Adipocyte (in vitro differentiated cells): ENCODE data around the gene CLSTN2.

Source experiments
- DNase-seq: peaks from one replicate; pipeline ENCODE4 v3.0.0-alpha.2; 2015; ENCODE audit warnings: low read depth
- H3K27me3 ChIP-seq: replicated peaks from 2 replicates; pipeline ENCODE4 v1.7.0; 2013; ENCODE audit warnings: mild to moderate bottlenecking, low read length, moderate library complexity; ENCODE audit not compliant: control insufficient read depth, insufficient read depth
- H3K36me3 ChIP-seq: 2 replicates; pipeline ENCODE4 v1.7.0; 2013; ENCODE audit warnings: low read length, mild to moderate bottlenecking, moderate library complexity; ENCODE audit not compliant: control insufficient read depth, insufficient read depth, severe bottlenecking
- H3K4me1 ChIP-seq: 2 replicates; pipeline ENCODE4 v1.7.0; 2013; ENCODE audit warnings: mild to moderate bottlenecking, low read length, moderate library complexity; ENCODE audit not compliant: control insufficient read depth, insufficient read depth
- H3K4me3 ChIP-seq: 2 replicates; pipeline ENCODE4 v1.7.0; 2013; ENCODE audit warnings: mild to moderate bottlenecking, low read length, moderate library complexity
- H3K9ac ChIP-seq: 2 replicates; pipeline ENCODE4 v1.7.0; 2013; ENCODE audit warnings: mild to moderate bottlenecking, low read length, moderate library complexity
- H3K9me3 ChIP-seq: 2 replicates; pipeline ENCODE4 v1.7.0; 2013; ENCODE audit warnings: mild to moderate bottlenecking, low read length, moderate library complexity; ENCODE audit not compliant: control insufficient read depth

The CLSTN2 gene

DNA sequence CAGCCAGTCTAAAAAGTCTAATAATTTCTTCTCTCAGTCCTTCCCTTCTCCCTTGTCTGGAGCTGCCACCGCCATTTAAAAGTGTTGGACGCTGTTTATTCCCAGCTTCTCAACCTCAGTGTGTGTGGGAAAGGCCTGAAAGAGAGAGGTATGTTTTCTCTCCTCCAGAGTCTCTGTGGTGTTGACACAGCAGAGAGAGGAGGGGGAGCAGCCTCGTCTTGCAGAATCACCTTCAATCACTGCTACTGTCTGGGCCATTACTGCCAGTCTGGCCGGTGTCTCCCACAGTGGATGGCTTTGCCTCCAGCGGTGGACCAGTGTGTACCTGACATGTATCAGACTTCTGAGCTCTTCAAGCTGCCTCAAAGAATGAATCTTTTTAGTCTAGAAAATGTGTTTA, 641.5 kb downstream of the CLSTN2 start:
- Histone ChIP-seq H3K9ac (no peak overlapping the region), H3K4me1 (peaks cover 4% of the 10 kb centered on the region), H3K27me3 (no peaks in the 10 kb centered on the region), H3K36me3 (no peaks in the 10 kb centered on the region), H3K9me3 (no peaks in the 10 kb centered on the region), H3K4me3 (no peak overlapping the region)
- no peak for DNase-seq

DNA sequence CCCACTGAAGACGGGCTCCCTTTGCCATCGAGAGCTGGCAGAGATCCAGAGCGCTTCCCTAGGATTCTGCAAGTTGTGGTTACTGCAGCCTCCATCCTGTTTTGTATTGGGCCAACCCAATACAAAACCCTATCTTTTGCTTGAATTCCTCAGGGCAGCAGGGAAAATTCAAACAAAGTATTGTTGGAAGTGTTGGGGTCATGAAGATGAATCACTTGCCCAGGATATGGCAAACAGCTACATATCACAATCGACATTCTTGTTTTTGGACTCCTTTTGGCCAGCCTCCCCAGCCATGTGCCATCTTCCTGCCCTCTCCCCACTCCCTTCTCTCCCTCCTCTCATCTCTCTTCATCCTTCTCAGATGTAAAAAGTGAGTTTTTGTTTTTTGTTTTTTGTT, 642.9 kb downstream of the CLSTN2 start:
- Histone ChIP-seq H3K4me1 (peaks cover 2% of the 10 kb centered on the region), H3K9ac (no peak overlapping the region), H3K9me3 (no peaks in the 10 kb centered on the region), H3K4me3 (no peak overlapping the region), H3K27me3 (peaks cover 4% of the 10 kb centered on the region), H3K36me3 (no peaks in the 10 kb centered on the region)
- DNase-seq, result no peak

DNA sequence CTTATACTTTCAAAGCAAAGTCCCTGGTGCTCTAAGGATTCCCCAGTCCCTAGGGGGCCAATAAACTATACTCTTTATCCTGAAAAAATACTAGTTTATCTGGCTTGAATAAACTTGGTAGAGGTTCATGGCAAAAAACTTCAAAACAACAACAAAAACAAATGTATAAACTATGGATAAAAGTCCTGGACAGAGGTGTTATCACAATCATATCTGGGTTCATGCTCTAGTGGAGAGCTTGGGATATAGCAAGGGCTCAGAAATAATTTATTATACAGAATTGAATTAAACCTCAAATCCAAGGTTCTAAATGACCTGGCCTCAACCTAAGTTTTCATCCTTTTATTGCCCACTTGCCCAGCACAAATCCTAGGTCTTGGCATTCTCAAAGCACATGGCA, 644.3 kb downstream of the CLSTN2 start:
- H3K36me3 ChIP-seq, result no peaks in the 10 kb centered on the region
- DNase-seq, result no peak

DNA sequence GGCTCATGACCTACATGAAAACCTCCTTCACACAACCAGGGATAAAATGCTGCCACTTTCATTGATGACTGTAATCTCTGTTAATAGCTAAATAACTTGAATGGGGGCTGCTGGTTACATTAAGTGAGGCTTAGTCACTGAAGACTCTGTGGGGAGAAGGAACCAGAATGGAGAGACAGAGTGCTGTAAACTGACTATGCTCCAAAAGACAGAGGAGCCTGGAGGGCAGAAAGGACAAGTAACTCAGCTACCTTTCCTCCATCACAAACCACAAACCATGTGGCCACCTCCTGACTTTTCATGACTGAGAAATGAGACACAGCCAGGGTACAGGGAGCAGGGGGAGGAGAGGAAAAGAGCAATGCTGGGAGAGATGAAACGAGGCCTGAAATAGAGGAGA, 645.8 kb downstream of the CLSTN2 start:
- no peaks in the 10 kb centered on the region for H3K9me3 ChIP-seq
- no peak overlapping the region for H3K9ac ChIP-seq
- H3K4me3 ChIP-seq, result no peak overlapping the region
- H3K4me1 ChIP-seq, result no peaks in the 10 kb centered on the region
- peaks cover 4% of the 10 kb centered on the region for H3K27me3 ChIP-seq
- H3K36me3 ChIP-seq, result no peaks in the 10 kb centered on the region
- DNase-seq, result no peak

More for the DNA sequence above, 644.3 kb downstream of the CLSTN2 start:
- H3K9me3 ChIP-seq, result no peaks in the 10 kb centered on the region
- no peaks in the 10 kb centered on the region for H3K4me1 ChIP-seq
- H3K9ac ChIP-seq, result no peak overlapping the region
- no peak overlapping the region for H3K4me3 ChIP-seq
- H3K27me3 ChIP-seq, result peaks cover 4% of the 10 kb centered on the region

DNA sequence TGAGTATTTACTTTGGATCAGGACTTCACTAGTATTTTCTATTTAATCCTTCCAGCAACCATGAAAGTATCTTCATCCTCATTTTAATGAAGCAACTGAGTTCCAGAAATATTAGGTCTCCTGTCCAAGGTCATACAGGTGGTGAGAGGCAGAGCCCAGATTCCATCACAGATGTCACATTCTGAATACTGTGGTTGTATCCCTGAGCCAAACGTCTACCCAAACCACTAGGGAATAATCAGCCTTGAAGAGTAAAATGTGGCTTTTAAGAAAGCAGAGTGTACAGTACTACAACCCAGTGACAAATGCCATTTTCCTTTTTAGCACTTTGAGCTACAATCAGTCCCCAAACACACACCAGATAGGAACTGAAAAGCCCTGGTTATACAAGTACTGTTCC, 649.6 kb downstream of the CLSTN2 start:
- Histone ChIP-seq H3K9me3 (no peaks in the 10 kb centered on the region), H3K9ac (no peak overlapping the region), H3K4me1 (no peaks in the 10 kb centered on the region), H3K4me3 (no peak overlapping the region), H3K27me3 (peaks cover 6% of the 10 kb centered on the region), H3K36me3 (no peaks in the 10 kb centered on the region)
- DNase-seq, result no peak

DNA sequence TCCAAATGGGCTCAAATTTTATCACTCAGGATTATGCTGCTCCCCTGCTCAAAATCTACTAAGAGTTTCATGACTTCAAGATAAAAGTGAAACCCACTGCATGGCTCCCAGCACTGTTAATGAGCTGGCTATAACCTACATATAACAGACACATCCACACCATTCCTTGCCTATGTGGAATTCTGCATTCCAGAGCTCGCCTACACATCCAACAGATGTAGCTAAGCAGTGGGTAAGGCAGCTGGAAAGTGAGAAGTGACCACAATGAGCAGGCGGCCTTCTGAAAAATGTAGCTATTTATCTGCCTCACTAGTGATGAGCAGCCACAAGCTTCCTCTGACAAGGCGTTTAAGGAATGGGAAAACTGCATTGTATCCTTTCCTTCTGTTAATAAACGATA, 650.8 kb downstream of the CLSTN2 start:
- H3K27me3 ChIP-seq, result peaks cover 6% of the 10 kb centered on the region
- H3K4me1 ChIP-seq, result no peaks in the 10 kb centered on the region
- no peak overlapping the region for H3K9ac ChIP-seq
- no peaks in the 10 kb centered on the region for H3K9me3 ChIP-seq
- DNase-seq, result peak; percentile 38
- no peak overlapping the region for H3K4me3 ChIP-seq
- no peaks in the 10 kb centered on the region for H3K36me3 ChIP-seq

DNA sequence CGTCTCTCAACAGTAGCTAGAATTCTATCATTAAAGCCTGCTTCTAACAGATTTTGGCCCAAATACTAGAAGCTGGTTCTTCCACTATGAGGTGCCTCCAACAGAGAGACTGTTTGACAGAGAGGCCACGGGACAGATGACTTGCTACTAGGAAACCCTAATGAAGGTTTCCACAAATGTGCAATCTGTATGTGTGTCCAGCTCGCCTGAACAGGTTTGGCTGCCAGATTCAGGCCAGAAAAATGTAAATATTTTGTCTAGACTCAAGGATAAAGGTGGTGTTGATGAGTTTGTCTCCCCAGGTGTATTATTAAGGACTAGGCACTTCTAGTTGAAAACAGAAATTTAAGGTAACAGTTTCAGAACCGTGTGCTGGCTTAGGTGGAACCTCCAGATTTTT, 651.3 kb downstream of the CLSTN2 start:
- Histone ChIP-seq H3K9ac (no peak overlapping the region), H3K27me3 (peaks cover 6% of the 10 kb centered on the region), H3K4me1 (no peaks in the 10 kb centered on the region), H3K36me3 (no peaks in the 10 kb centered on the region), H3K4me3 (no peak overlapping the region), H3K9me3 (no peaks in the 10 kb centered on the region)
- DNase-seq, result no peak

DNA sequence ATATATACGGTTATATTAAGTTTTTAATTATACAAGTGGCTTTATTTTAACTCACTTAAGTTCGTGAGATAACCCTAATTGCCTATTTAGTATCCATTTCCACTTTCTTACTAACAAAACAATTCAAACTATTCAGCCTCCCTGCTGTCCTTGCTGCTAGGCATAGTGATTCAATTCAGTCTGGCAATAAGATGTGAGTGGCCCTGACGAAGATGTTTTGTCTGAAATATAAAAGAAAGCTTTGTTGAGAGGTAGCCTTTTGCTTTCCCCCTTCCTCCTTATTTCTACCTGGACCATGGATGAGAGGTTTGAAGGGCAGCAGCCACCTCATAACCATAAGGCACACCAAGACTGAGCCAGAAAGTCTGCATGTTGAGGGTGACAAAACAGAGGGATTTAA, 653.6 kb downstream of the CLSTN2 start:
- no peak overlapping the region for H3K4me3 ChIP-seq
- no peaks in the 10 kb centered on the region for H3K36me3 ChIP-seq
- DNase-seq, result peak; percentile 6
- H3K27me3 ChIP-seq, result peaks cover 8% of the 10 kb centered on the region
- H3K4me1 ChIP-seq, result no peaks in the 10 kb centered on the region
- H3K9ac ChIP-seq, result no peak overlapping the region
- no peaks in the 10 kb centered on the region for H3K9me3 ChIP-seq

DNA sequence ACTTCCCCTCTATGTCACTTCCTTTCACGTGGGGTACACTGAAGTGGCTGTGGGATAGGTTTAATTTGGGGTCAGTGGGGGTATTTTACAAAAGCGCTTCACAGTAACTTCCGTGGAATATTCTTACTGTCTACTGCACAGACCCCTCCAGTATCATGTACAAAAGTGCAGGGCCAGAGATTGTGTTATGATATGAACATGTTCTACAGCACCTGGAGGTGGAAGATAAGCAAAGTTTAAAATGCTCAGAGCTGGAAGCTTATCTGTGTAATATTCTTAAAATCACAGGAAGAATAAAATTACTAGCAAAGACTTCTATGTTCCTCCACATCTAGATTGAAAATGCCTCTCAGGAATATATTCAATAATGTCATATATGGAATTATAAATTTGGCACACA, 658.8 kb downstream of the CLSTN2 start:
- Histone ChIP-seq H3K4me3 (no peak overlapping the region), H3K36me3 (no peaks in the 10 kb centered on the region)

DNA sequence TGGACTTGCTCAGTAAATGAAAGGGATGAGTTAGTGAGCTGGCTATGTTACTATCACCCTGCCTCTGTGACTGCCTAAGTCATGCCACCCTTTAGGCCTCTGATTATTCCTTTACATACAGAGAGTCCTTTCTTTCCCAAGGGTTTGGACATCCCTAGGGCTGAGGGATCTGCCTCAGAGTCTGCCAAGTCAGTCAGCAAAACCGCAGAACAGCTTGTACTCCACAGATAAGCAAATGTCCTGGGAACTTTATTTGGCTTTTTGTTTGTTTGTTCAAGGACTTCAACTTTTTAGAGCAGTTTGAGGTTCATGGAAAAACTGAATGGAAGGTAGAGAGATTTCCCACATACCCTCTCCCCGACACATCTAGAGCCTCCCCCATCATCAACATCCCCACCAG, 660.3 kb downstream of the CLSTN2 start:
- Histone ChIP-seq H3K27me3 (peaks cover 6% of the 10 kb centered on the region), H3K9ac (no peak overlapping the region), H3K4me3 (no peak overlapping the region), H3K36me3 (no peaks in the 10 kb centered on the region), H3K9me3 (no peaks in the 10 kb centered on the region), H3K4me1 (peaks cover 18% of the 10 kb centered on the region)
- DNase-seq, result peak; percentile 48

More for the DNA sequence above, 658.8 kb downstream of the CLSTN2 start:
- H3K9ac ChIP-seq, result no peak overlapping the region
- H3K4me1 ChIP-seq, result peaks cover 18% of the 10 kb centered on the region
- H3K27me3 ChIP-seq, result peaks cover 6% of the 10 kb centered on the region
- DNase-seq, result no peak
- no peaks in the 10 kb centered on the region for H3K9me3 ChIP-seq

DNA sequence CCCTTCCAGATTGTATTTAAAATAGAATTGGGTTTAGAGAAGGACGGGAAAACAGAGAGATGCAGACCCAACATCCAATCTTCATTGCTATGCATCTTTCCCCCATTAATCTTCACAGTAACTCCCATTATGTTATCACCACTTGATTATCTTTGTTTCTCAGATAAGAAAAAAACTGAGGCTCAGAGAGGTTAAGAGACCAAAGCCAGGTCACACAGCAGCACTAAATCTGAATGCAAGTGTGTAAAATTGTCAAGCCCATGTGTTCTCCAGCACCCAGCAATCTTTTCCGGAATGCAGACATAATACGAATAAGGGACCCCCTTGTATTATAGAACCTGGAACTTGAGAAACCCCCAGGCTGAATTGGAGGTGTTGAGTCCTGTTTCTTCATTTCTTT, 662.4 kb downstream of the CLSTN2 start:
- H3K4me3 ChIP-seq, result no peak overlapping the region
- peaks cover 6% of the 10 kb centered on the region for H3K27me3 ChIP-seq
- peaks cover 18% of the 10 kb centered on the region for H3K4me1 ChIP-seq
- H3K9me3 ChIP-seq, result no peaks in the 10 kb centered on the region
- H3K9ac ChIP-seq, result peak overlapping the region; percentile 31
- DNase-seq, result no peak
- H3K36me3 ChIP-seq, result no peaks in the 10 kb centered on the region

DNA sequence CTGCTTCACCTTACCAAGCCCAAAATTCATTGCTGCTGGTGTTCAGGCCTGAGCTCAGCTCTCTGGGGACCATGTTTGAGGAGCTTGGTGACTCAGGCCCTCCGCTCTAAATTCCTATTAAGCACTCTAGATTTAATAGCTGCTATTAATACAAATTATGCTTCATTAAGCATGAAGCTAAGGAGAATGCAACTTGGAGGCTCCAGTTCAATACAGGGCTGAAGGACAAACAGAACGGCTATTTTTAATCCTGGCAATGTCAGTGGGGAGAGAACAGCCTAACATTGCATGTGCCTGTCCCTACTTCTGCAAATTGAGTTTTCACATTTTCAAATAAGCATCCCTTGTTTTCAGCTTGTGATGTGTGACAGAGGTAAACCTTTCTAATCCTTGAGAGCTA, 662.8 kb downstream of the CLSTN2 start:
- Histone ChIP-seq H3K9ac (peak overlapping the region; percentile 31), H3K36me3 (no peaks in the 10 kb centered on the region), H3K27me3 (peaks cover 2% of the 10 kb centered on the region), H3K4me1 (peaks cover 18% of the 10 kb centered on the region), H3K4me3 (no peak overlapping the region), H3K9me3 (no peaks in the 10 kb centered on the region)
- no peak for DNase-seq
